GM06990 (cell line): Measurements from ENCODE around the gene HOXC4.

ENCODE experiments used
- DNase-seq: peaks from one replicate; pipeline ENCODE4 v3.0.0-alpha.2; 2011; ENCODE audit not compliant: insufficient read length; ENCODE audit errors: extremely low read depth
- H3K27me3 ChIP-seq: replicated peaks from 2 replicates; pipeline ENCODE4 v1.6.0; 2011; ENCODE audit warnings: low read length; ENCODE audit not compliant: control insufficient read depth, insufficient read depth
- H3K36me3 ChIP-seq: 2 replicates; pipeline ENCODE4 v1.5.1; 2011; ENCODE audit warnings: low read length; ENCODE audit not compliant: control insufficient read depth, insufficient read depth
- H3K4me3 ChIP-seq: replicated peaks from 2 replicates; pipeline ENCODE4 v1.5.1; 2011; ENCODE audit warnings: low read depth, mild to moderate bottlenecking, control low read depth, low read length
- CTCF ChIP-seq: IDR thresholded peaks from 2 replicates; pipeline ENCODE4 v1.5.1; 2011; ENCODE audit warnings: low read length, control low read depth, mild to moderate bottlenecking, inconsistent platforms; ENCODE audit not compliant: insufficient read depth, poor library complexity, severe bottlenecking

Gene HOXC4

DNA sequence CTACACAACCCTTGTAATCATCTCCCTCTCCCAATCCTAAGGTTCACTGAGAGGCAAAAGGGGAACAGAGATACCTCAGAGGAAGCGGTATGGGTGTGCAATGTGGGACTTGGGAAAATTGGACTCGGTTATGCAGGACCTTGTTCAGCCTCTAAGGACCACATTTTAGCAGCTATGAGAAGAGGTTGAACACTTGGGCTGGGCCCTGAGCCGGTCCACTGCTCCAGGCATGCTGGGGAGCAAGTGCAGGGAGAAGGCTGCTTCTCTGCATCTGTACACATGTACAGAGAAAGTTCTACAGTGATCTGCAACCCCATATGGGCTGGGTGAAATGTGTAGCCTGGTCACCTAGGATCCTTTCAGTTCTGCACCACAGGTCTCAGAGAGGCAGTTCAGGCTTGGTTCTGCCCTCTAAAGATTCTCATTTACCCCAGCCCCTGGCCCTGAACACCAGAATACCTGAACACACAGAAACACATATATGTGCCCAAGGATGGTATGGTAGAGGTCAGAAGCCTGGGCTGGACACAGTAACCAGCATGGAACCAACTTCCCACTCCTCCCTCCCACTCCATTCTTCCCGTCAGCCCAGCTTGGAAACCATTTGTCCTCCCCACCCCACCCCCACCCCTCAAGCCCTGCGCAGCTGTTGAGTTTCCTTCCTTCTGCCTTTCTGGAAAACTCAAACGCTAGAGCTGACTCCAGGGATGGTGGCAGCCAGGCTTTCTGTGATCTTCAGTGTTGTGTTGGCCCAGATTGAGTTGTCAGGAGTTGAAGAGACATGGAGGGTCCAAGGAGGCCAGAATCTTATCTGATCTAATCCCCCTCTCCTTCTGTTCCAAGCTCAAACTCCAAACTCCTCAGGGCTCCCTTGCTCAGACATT, 10.4 kb upstream of the HOXC4 start:
- H3K4me3 ChIP-seq: no peak overlapping the region
- no peaks in the 10 kb centered on the region for H3K36me3 ChIP-seq
- no peaks in the 10 kb centered on the region; the same call in 1 of the 2 replicates for H3K27me3 ChIP-seq
- no peak for TF ChIP-seq CTCF
- DNase-seq: no peak

GRCh38 chr12:54044425-54045103, 9.1 kb upstream of the HOXC4 start:
- no peak for DNase-seq
- no peaks in the 10 kb centered on the region for H3K36me3 ChIP-seq
- TF ChIP-seq CTCF: no peak
- no peak overlapping the region for H3K4me3 ChIP-seq
- no peaks in the 10 kb centered on the region for H3K27me3 ChIP-seq

DNA sequence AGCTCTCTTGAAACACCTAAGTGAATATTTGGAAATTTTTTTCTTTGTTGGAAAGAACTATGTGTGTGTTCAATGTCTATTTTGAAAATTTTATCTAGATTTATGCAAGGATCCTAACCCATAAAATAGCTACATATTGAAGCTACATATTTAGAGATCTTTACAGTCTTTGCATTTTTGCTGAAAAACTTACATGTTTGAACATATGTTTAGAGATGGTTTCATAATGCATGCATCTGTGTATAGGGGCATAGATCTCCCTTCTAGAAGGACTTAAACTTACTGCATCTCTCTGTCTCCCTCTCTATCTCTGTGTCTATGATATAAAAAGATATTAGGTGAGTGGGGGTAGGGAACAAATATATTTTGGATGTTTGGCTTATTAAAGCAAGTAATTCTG, 8.2 kb upstream of the HOXC4 start:
- H3K4me3 ChIP-seq: no peak overlapping the region
- TF ChIP-seq CTCF: no peak
- DNase-seq: no peak
- H3K36me3 ChIP-seq: no peaks in the 10 kb centered on the region
- no peaks in the 10 kb centered on the region for H3K27me3 ChIP-seq

GRCh38 chr12:54045868-54046521, 7.6 kb upstream of the HOXC4 start:
- DNase-seq: no peak
- H3K4me3 ChIP-seq: no peak overlapping the region
- no peaks in the 10 kb centered on the region for H3K27me3 ChIP-seq
- H3K36me3 ChIP-seq: no peaks in the 10 kb centered on the region
- no peak for TF ChIP-seq CTCF

DNA sequence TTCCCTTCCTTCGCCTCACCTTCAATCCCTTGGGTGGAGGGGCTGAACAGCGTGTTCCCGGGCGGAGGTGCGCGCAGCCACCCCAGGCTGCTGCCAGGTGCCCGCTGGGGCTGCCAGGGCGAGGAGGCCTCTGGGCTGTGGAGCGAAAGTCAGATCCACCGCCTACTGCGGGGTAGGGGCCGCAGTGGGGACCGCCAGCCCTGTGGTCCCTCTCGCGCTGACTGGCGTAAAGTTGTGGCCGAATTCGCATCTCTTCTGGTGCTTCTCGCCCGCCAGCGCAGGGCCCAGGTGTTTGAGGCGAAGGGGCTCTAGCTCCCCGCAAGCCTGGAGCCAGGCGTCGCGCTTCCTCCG, 6.9 kb upstream of the HOXC4 start:
- no peak overlapping the region for H3K4me3 ChIP-seq
- H3K27me3 ChIP-seq: no peaks in the 10 kb centered on the region
- no peak for TF ChIP-seq CTCF
- DNase-seq: no peak
- no peaks in the 10 kb centered on the region for H3K36me3 ChIP-seq
